Left ventricle myocardium inferior (tissue), 1 donor: Measurements from ENCODE around the gene FILIP1L. TPM values are rescaled to one million over a fixed set of nuclear protein-coding genes. Genes with fewer than 3 reads are reported as not detected.

Experiments
- DNase-seq: peaks from one replicate; pipeline ENCODE4 v3.0.0-alpha.2; 2020
- H3K27ac ChIP-seq: fragments of 200-600 bp; replicated peaks from 2 replicates; pipeline ENCODE4 v1.8.0; 2021
- H3K27me3 ChIP-seq: fragments of 200-600 bp; 2 replicates; pipeline ENCODE4 v1.8.0; 2021; ENCODE audit warnings: low read depth
- H3K36me3 ChIP-seq: fragments of 200-600 bp; 2 replicates; pipeline ENCODE4 v1.8.0; 2021
- H3K4me1 ChIP-seq: fragments of 200-600 bp; 2 replicates; pipeline ENCODE4 v1.8.0; 2021
- H3K4me3 ChIP-seq: fragments of 200-600 bp; 2 replicates; pipeline ENCODE4 v1.8.0; 2021; ENCODE audit warnings: mild to moderate bottlenecking, moderate library complexity
- H3K9me3 ChIP-seq: fragments of 200-600 bp; replicated peaks from 2 replicates; pipeline ENCODE4 v1.8.0; 2021
- CTCF ChIP-seq: fragments of 200-600 bp; IDR thresholded peaks from 2 replicates; pipeline ENCODE4 v1.8.0; 2021; ENCODE audit warnings: antibody characterized with exemption, mild to moderate bottlenecking, borderline replicate concordance
- intact Hi-C: fragments of 100-400 bp; cut with micrococcal nuclease; formaldehyde crosslinking; loops from one replicate; pipeline ENCODE4 v1.11.0; 2022
- total RNA-seq: library from RNA; stranded (reverse); fragmentation: NEBNext Ultra II Directional; extraction: Animal tissue kit (Norgen Biotek cat#: 25700); gene quantifications from one replicate; pipeline ENCODE4 v1.2.1, GENCODE V29; 2021
- donor health status: DM: no; HTN: yes; CAD: no; lungs with severe emphysema.

FILIP1L gene
- total RNA-seq, 1 donor from 2014 or later: 84.9 TPM

DNA sequence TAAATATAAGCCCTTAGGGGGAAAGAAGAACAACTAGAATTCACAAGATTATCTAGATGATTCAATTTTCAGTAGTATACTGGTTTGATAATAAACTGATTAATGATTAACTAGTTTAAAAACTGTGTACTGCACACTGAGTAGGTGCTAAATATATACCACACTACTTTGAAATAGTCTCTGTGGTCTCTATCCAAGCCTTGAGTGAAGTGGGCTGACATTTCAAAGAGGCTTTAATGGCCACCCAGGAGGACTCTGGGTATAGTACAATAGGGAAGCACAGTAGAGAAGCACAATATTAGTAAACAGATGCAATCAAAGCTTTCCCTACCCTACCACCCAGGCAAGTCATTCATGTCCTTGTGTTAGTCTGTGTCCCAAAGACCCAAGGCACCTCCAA lies 46.7 kb downstream of the FILIP1L start:
- intact Hi-C loops: loop anchor here (5.0 kb wide), 1 partner anchor 190 kb away; no protein-coding TSS in a partner anchor
- DNase-seq: no peak
- H3K4me1 ChIP-seq: peaks cover 36% of the 10 kb centered on the region
- H3K27me3 ChIP-seq: no peaks in the 10 kb centered on the region
- H3K36me3 ChIP-seq: no peaks in the 10 kb centered on the region
- no peaks in the 10 kb centered on the region for H3K9me3 ChIP-seq
- no peak for TF ChIP-seq CTCF
- no peak overlapping the region for H3K27ac ChIP-seq
- H3K4me3 ChIP-seq: no peak overlapping the region

GRCh38 chr3:100063929-100064461 lies 50.3 kb downstream of the FILIP1L start:
- no peak overlapping the region for H3K4me3 ChIP-seq
- H3K9me3 ChIP-seq: no peaks in the 10 kb centered on the region
- H3K27ac ChIP-seq: peak overlapping the region; percentile 24
- no peak for TF ChIP-seq CTCF
- no peaks in the 10 kb centered on the region for H3K27me3 ChIP-seq
- intact Hi-C loops: no loop called here
- H3K4me1 ChIP-seq: peaks cover 29% of the 10 kb centered on the region
- DNase-seq: no peak
- H3K36me3 ChIP-seq: no peaks in the 10 kb centered on the region

- TF ChIP-seq CTCF: no peak
- Histone ChIP-seq H3K4me1 (peaks cover 34% of the 10 kb centered on the region), H3K27me3 (no peaks in the 10 kb centered on the region), H3K4me3 (no peak overlapping the region), H3K9me3 (no peaks in the 10 kb centered on the region), H3K36me3 (no peaks in the 10 kb centered on the region), H3K27ac (no peak overlapping the region)
- no peak for DNase-seq
- intact Hi-C loops: no loop called here
Measured at GRCh38 chr3:100062665-100063064, 51.6 kb downstream of the FILIP1L start.

- TF ChIP-seq CTCF: no peak
- peaks cover 37% of the 10 kb centered on the region for H3K4me1 ChIP-seq
- intact Hi-C loops: no loop called here
- no peak overlapping the region for H3K4me3 ChIP-seq
- no peak for DNase-seq
- H3K36me3 ChIP-seq: no peaks in the 10 kb centered on the region
- H3K9me3 ChIP-seq: no peaks in the 10 kb centered on the region
- no peaks in the 10 kb centered on the region for H3K27me3 ChIP-seq
- H3K27ac ChIP-seq: peak overlapping the region; percentile 6
Measured at GRCh38 chr3:100060685-100061484, 53.4 kb downstream of the FILIP1L start.

DNA sequence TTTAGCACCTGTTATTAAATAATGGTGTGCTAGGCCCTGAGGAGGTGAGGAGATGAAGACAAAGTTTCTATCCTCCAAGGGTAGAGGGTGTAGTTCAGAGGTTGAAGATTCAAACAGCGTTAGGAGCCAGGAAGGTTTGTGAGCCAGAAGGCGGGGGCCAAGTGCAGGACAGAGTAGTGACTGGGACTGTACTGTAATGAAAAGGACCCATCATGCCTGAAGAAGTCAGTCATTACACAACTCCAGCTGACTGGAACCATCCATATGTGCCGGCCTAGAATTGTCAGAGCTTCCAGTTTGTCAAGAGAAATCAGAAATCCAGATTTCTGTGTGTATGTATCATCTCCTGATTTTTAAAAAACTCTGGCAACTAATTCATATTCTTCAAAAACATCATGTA lies 54.8 kb downstream of the FILIP1L start:
- Histone ChIP-seq H3K9me3 (no peaks in the 10 kb centered on the region), H3K4me1 (peaks cover 37% of the 10 kb centered on the region), H3K27ac (no peak overlapping the region), H3K4me3 (no peak overlapping the region), H3K27me3 (no peaks in the 10 kb centered on the region), H3K36me3 (no peaks in the 10 kb centered on the region)
- intact Hi-C loops: loop anchor here (5.0 kb wide), 1 partner anchor 217 kb away; no protein-coding TSS in a partner anchor
- DNase-seq: no peak
- no peak for TF ChIP-seq CTCF
